Measurements from ENCODE around the gene DNAH7. TPM values are rescaled to one million over a fixed set of nuclear protein-coding genes. Genes with fewer than 3 reads are reported as not detected.
A peak's percentile ranks its signal among the peaks of the same experiment; 100 is the strongest.
"Not testable (repeated sequence)": the region's sequence is repeated elsewhere in the genome, so short reads cannot be mapped to it uniquely, and the experiment has no call there.

Gene DNAH7
- total RNA-seq, 1 donor from 2014 or later: under 0.01 TPM

- DNase-seq (ENCODE audit: low read depth in 2 of 2): peak; percentile 3 to 10
Observed at GRCh38 chr2:195984923-195985726, 83.5 kb downstream of the DNAH7 start.

- DNase-seq (ENCODE audit: low read depth in 2 of 2): peak; percentile 18 to 48
Observed at GRCh38 chr2:195967336-195967735, 101.3 kb downstream of the DNAH7 start.

DNA sequence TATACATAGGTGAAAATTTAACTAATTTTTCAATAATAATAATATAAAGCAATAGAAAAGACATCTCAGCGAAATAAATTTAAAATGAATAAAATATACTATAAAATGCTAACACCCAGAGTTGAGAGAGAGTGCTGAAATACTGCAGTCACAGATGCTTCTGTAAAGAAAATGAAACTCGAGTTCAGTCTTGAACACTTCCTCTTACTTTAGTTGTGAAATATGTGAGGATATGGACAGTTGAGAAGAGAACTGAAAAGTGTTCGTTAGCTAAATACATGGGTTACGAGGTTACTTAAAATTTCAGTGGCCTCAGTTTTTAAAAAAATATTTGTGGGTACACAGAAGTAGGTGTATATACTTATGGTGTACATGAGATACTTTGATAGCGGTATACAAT is 106.8 kb downstream of the DNAH7 start:
- DNase-seq (ENCODE audit: low read depth in 2 of 2): no peak

DNA sequence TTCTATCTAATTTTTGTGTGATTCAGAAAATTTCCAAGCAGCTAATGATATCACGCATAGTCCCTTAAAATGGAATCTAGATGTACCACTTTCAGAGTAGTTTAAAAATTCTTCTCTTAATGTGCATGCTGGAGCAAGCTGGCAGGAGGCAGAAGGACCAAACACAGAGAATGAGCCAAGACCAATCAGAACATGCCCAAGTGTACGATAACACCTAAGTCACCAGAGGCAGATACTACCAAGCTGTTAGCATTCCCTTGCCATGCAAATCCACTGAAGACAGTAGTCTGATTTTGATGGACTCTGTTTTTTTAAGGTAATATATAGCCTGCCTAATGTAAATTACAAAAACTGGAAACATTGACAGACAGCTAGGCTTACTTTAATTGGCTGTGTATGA is 109.3 kb downstream of the DNAH7 start:
- DNase-seq (ENCODE audit: low read depth in 2 of 2): no peak

GRCh38 chr2:195956725-195957124 is 111.9 kb downstream of the DNAH7 start:
- no peak for DNase-seq (ENCODE audit: low read depth in 2 of 2)

GRCh38 chr2:195945056-195945455 is 123.6 kb downstream of the DNAH7 start:
- no peak for DNase-seq (ENCODE audit: low read depth in 2 of 2)

DNA sequence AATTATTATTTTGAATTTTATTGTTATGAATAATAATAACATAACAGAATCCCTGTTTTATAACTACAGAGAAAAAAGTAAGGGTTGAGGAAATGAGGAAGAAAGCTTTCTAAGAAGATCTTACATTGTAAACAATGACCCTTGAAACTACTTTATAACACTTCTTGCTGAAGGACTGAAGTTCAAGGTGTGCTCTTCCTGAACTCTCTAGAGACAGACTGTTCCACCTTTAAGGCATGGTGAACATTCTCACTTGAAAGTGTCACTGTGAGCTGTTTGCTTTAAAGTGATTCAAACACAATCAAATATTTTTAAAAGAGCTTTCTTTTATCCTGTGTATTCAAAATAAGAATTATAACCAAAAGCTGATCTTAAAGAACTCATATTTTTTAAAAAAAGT is 131.5 kb downstream of the DNAH7 start:
- DNase-seq (ENCODE audit: low read depth in 2 of 2): no peak

- no peak for DNase-seq (ENCODE audit: low read depth in 2 of 2)
Observed at GRCh38 chr2:195934484-195934883, 134.2 kb downstream of the DNAH7 start.

DNA sequence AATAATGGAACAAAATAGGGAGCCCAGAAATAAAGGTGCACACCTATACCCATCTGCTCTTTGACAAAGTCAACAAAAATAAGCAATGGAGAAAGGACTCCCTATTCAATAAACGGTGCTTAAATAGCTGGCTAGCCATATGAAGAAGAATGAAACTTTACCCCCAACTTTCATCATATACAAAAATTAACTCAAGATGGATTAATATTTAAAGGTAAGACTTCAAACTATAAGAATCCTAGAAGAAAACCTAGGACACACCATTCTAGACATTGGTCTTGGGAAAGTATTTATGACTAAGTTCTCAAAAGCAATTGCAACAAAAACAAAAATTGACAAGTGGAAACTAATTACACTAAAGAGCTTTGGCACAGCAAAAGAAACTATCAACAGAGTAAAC is 139.1 kb downstream of the DNAH7 start:
- DNase-seq (ENCODE audit: low read depth in 2 of 2): no peak

- no peak for DNase-seq (ENCODE audit: low read depth in 2 of 2)
Observed at GRCh38 chr2:195925120-195925519, 143.5 kb downstream of the DNAH7 start.

GRCh38 chr2:195923889-195924288 is 144.7 kb downstream of the DNAH7 start:
- no peak for DNase-seq (ENCODE audit: low read depth in 2 of 2)

GRCh38 chr2:195917021-195917600 is 151.5 kb downstream of the DNAH7 start:
- not testable (repeated sequence) for DNase-seq (ENCODE audit: low read depth in 2 of 2)

DNA sequence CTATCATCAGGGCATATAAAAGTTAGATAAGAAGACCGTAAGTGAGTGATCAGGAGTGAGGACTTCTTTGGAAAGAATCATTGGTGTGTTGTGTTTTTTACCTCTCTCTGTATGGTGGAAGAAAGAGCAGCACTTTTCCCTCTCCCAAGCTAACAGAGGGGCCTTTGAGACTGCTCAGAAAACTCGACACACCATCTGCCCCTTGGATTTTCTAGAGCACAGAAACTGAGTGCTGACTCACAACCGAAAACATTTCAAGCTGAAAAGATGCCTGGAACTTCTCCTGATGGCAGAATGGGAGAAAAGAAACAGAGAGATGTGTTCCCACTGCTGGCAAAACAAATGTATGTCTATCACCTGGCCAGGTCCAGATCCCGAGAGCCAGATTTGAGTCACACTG is 156.6 kb downstream of the DNAH7 start:
- no peak for DNase-seq (ENCODE audit: low read depth in 2 of 2)

DNA sequence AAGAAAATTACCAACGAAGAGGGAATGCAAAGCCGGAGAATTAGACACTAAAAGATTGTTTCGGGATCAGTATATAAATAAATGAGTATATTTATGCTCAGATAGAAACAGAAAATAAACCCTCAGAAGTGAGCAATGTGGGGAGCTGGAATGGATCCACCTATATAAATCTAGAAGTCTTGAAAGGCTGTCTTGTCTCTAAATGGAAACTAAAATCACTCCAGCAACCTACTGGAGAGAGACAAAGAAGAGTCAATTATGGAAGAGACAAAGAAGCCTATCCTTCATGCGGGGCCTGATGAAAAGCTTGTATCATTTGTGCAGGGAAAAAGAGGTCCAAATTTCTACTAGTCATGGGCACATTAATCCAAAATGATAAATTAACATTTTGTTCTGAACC is 158.1 kb downstream of the DNAH7 start:
- DNase-seq (ENCODE audit: low read depth in 2 of 2): no peak

DNA sequence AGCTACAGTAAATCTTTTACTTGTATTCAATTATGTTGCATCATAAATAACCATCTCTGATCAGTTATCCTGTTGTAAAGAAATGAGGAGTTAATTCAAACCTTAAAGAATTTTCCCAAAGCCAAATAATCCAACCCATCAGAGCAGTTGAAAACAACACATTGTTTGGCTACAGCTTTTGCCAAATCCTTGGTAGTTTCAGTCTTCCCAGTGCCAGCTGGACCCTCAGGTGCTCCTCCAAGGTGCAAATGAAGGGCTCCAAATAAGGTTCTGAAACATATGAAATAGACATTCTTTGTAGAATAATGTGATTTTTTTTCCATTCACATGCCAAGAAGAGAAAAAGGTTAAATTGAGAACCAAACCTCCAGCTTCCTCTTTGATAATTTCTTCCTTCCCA is 158.7 kb downstream of the DNAH7 start:
- no peak for DNase-seq (ENCODE audit: low read depth in 2 of 2)

GRCh38 chr2:195907474-195907873 is 161.2 kb downstream of the DNAH7 start:
- DNase-seq (ENCODE audit: low read depth in 2 of 2): no peak

DNA sequence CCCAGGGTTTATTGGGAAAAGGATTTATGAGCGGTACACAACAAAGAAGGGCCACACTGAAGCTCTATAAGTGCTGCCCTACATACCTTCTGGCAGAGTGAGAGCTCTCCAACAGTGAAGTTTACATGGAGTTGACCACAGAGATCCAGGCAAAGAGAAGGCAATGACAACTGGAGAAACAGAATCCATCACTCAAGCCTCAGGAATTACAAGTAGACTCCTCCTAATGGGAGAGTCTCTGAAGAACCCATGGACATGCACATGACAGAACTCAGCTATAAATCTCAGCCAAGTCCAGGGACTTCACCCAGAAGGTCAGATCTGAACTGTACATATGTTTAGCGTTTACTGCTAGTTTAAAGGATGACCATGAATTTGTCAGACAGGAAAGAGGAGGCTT is 164.7 kb downstream of the DNAH7 start:
- no peak for DNase-seq (ENCODE audit: low read depth in 2 of 2)

- no peak for DNase-seq (ENCODE audit: low read depth in 2 of 2)
Observed at GRCh38 chr2:195902857-195903256, 165.8 kb downstream of the DNAH7 start.

DNA sequence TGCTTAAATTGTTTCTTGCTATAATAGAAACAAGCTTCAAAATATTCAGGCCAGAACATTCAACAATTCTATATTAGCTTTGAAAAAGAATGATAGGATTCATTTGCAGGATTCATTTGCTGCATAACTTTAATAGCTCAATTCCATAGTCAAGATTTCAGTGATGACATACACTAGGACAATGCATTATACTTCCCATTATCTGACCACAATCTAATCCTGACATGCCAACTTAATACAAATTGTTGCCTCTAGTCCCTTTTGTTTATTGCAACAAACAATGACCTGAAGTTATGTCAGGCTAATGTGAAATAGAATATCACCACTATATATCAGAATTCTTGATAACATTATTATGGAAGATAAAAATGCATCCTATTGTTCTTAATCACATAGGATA is 169.4 kb downstream of the DNAH7 start:
- no peak for DNase-seq (ENCODE audit: low read depth in 2 of 2)

DNA sequence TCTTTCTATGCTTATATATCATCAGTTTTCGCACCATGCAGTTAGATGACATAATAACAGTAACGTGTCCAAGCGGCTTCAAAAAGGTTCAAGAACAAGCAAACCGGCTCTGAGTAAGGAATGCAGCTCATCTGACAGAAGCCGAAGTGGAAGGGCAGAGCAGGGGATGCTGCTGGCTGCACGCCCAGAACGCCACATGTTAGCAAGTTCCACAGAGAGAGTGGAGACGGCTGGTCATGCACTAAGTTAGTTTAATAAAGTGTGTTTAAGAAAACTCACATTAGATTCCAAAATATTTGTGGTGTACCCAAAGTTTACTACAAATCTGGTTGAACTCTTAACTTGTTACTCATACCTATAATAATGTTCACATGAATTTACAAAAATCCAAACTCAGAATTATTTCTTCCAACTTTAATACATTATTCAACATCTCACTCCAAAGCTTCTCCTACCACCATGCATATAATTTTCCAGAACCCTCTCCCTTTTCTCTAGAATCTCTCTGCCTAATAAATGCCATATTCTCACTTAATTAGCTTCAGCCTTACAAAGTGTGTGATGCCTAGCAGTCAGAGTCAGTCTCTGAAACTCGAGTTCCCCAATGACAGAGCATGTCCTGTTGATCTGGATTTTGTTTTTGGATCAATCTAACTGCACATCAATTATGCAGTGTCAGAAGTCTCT is 170.0 kb downstream of the DNAH7 start:
- peak; percentile 43 to 55 for DNase-seq (ENCODE audit: low read depth in 2 of 2)

DNA sequence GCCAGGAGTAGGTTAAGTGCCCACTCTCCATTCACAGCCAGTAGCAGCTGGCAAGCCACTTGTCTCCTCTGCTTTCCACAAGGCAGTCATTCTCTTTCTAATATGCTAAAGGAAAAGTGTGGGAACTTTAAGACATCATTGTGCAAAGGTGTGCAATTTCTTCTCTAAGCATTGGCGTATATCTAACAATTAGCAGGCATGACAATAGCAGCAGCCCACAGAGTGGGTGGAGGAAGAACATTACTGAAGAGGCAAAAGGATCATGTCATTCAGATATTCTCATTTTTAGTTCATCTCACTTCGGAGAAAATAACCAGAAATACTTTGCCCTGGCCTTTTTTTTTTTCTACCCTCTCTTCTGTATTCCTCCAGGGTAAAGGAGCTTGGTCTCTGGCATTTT is 177.6 kb downstream of the DNAH7 start:
- DNase-seq (ENCODE audit: low read depth in 2 of 2): no peak

DNA sequence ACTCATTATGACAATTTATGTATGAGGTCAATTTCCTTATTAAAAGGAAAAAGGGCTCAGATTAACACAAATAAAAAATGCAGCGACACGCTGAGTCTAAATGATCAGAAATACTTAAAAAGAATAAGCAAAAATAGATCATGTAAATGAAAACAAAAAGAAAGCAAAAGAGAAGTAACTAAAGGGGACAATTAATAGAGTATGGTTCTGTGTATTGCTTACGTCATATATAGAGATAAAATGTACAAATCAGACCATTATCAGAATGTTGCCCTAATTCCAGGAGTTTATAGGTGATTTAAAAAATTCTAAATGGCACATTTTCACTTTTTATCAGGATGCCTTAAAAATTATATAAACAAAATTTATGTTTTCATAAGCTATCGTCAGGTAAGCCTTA is 189.5 kb downstream of the DNAH7 start:
- no peak for DNase-seq (ENCODE audit: low read depth in 2 of 2)

GRCh38 chr2:195871326-195871725 is 197.3 kb downstream of the DNAH7 start:
- no peak for DNase-seq (ENCODE audit: low read depth in 2 of 2)

All from lung microvascular endothelial cell (primary cell).